Posterior vena cava (tissue), 2 donors: ENCODE results near the gene PDGFA. TPM values are rescaled to one million over a fixed set of nuclear protein-coding genes. Genes with fewer than 3 reads are reported as not detected.

Experiments
- DNase-seq: peaks from one replicate; pipeline ENCODE4 v3.0.0-alpha.2; 2020; ENCODE audit warnings: low spot score
- intact Hi-C, 2 donors: fragments of 100-400 bp; cut with DNase I; formaldehyde crosslinking; loops; one replicate each; pipeline versions ENCODE4 v1.14.1 to v1.14.2; 2022 to 2023
- total RNA-seq, 2 donors: library from RNA; stranded (reverse); fragmentation: NEBNext Ultra II Directional; extraction: Animal tissue kit (Norgen Biotek cat#: 25700); gene quantifications; one replicate each; pipeline ENCODE4 v1.2.1, GENCODE V29; 2021
- donor health status: DM: yes; HTN: yes; CAD: no.
- donor health status: DM: yes; HTN: yes; CAD: no.

The PDGFA gene
- total RNA-seq, 2 donors from 2014 or later, result 54.1 to 63.1 TPM

- DNase-seq, result peak; percentile 38
- intact Hi-C loops, result no loop called here
Observed at GRCh38 chr7:484356-485101, 35.1 kb downstream of the PDGFA start.

- DNase-seq, result peak; percentile 40
- intact Hi-C loops, result no loop called here
Observed at GRCh38 chr7:483656-484355, 35.8 kb downstream of the PDGFA start.

GRCh38 chr7:482521-483083, 37.0 kb downstream of the PDGFA start:
- intact Hi-C loops, result no loop called here
- no peak for DNase-seq

DNA sequence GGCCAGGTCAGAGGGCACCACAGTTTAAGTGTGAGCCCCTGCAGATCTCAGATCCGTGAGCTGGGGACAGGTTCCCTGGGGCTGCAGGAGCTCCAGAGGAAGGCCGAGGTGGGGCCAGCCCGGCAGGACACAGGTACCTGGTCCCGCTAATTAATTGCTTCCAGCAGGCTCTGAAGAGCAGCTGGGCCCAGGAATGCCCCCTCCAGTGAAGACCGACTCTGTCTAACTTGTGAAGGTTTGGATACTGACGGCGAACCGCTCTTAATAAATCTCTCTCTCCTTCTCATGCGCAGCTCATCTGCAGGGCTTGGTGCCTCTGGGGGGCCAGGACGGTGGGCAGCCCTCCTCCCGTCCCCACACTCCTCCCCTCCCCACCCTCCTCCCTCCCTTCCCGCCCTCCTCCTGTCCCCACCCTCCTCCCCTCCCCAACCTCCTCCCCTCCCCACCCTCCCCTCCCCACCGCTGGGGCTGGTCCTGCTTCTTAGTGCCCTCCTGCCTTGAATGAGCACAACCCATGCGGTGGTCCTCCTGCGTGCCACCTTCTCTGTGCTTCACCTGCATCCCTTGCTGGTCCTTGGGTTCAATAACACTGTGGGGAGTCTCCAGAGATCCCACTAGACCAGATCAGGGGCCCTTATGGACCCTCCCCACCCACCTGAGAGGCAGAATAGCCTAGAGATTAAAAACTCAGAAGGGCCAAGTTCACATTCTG, 38.3 kb downstream of the PDGFA start:
- DNase-seq, result peak; percentile 50
- intact Hi-C loops, result no loop called here

DNA sequence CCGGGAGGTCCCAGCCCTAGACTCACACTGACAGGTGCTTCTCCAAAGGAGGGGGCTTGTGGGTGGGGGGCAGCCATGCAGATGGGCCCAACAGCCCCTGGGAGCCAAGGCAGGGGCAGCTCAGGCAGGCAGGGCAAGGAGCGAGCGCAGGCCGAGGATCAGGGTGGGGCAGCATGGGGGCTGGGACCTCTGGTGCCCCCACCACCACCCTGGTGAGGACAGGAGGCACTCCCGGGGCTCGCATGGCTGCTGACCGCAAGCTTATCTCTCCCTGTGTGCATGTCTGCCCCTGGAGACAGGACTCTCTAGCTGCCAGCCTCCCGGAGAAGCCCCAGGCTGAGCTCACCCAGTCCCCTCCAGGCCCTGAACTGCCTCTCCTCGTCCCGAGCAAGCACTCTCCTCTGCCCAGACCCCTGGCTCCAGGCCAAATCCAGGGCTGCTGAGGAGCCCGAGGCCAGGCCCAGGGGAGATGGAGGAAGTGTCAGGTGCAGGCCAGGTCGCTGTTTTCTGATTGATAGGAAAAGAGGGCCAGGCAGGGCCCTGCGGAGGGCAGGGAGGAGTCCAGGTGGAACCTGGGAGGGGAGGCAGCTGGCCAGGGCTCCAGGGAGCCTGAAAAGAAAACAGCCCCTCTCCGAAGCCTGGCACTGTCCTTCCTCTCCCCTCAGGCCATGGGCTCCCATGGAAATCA, 39.0 kb downstream of the PDGFA start:
- peak; percentile 77 for DNase-seq

DNA sequence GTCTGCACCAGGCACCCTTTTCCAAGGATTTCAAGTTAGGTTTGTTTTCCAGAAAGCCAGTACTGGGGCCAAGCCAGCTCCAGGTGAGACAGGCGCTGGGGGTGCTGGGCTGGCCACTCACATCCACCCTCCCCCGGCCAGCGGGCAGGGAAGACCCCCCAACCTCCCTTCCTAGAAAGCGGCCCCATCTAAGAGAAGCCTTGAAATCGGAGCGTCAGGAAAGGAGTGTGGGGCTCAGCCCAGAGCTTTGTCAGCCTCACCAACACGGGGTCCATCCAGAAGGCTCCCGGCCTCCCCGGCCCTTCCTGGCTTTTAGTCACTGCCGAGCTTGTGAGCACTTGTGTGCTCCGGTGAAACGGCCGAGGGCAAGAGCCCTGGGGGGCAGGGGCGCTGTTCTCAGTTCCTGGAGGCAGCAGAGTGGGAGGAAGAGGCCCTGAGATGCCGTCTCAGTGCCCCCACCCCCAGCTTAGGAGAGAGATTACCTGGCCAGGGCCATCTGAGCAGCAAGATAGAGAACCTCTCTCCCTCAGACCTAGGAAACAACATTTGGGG, 39.6 kb downstream of the PDGFA start:
- intact Hi-C loops, result loop anchor here in 1 of 2 donors (10.0 kb wide), 1 partner anchor 1405 kb away; no protein-coding TSS in a partner anchor
- peak; percentile 71 for DNase-seq

More for the DNA sequence above, 39.0 kb downstream of the PDGFA start:
- intact Hi-C loops, result no loop called here

DNA sequence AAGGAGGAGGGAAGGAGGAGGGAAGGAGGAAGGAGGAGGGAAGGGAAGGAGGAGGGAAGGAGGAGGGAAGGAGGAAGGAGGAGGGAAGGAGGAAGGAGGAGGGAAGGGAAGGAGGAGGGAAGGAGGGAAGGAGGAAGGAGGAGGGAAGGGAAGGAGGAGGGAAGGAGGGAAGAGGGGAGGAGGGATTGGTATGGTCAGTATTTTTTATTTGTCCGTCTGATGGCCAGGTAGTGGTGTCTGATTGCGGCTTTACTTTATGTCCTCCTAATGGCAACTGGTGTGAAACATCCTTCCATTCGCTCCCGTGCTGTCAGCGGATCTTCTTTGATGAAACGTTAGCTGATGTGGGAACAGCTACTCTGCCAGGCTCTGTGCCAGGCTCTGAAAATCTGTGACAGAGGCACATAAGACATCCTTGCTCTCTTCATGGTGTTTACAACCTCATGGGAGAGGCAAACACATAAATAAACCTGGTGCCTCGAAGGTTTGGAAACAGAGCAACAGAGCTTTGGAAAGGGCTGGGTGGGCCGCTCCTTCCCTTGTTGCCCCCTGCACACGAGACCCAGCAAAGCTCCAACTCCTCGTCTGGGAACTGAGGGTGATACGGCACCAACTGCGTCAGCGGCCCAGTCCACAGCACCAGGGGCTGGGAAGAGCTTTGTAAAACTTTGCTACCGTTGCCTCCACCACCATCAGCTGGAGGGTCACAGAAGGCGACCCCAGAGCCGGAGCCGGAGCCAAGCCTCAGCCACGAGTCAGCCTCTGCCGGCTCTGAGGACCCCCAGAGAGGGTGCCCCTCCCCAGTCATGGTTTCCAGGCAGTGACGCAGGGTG, 40.3 kb downstream of the PDGFA start:
- intact Hi-C loops, result loop anchor here in 1 of 2 donors (10.0 kb wide), 1 partner anchor 1405 kb away; no protein-coding TSS in a partner anchor
- peak; percentile 62 for DNase-seq

GRCh38 chr7:477626-478220, 41.9 kb downstream of the PDGFA start:
- DNase-seq, result peak; percentile 55
- intact Hi-C loops, result loop anchor here in 1 of 2 donors (10.0 kb wide), 1 partner anchor 1407 kb away; no protein-coding TSS in a partner anchor

DNA sequence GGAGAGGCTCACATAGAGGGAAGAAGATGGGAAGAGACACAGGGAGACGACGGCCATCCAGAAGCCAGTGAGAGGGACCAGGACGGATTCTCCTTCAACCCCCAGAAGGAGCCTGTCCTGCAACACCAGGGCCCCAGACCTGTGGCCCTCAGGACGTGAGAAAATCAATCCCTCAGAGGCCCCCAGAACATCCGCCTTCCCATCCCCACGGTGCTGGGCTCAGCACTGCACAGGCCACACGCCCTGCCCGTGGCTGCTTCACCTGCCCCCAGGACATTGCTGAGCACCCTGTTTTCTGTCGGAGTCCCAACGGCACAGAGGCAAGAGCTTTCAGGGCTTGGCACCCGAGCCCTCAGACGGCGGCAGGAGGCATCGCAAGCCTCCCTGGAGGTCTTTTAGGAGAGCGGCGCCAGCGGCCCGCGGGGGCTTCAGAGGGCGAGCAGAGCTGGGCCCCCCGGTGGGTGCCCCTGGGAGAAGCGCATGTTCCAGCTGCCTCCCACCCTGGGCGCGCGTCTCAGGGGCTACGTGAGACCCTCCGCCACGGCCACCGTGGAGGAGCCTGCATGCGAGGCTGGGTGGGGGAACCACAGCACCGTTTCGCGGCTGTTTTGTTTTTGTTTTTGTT, 42.8 kb downstream of the PDGFA start:
- peak; percentile 74 for DNase-seq

GRCh38 chr7:475951-476441, 43.6 kb downstream of the PDGFA start:
- DNase-seq, result peak; percentile 50
- intact Hi-C loops, result loop anchor here in 1 of 2 donors (10.0 kb wide), 1 partner anchor 1409 kb away; no protein-coding TSS in a partner anchor

More for the DNA sequence above, 42.8 kb downstream of the PDGFA start:
- intact Hi-C loops, result loop anchor here in 1 of 2 donors (10.0 kb wide), 1 partner anchor 1408 kb away; no protein-coding TSS in a partner anchor

DNA sequence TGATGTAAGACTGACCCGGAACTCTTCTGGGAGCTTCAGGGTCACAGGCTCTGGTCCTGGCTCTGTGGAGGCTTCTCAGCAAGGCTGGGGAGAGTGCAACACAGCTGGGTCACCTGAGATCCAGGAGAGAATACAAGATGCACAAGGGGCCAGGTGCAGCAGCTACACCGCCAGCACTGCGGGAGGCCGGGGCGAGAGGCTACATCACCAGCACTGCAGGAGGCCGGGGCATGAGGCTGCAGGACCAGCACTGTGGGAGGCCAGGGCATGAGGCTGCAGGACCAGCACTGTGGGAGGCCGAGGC, 44.3 kb downstream of the PDGFA start:
- intact Hi-C loops, result loop anchor here in 1 of 2 donors (10.0 kb wide), 1 partner anchor 1409 kb away; no protein-coding TSS in a partner anchor
- no peak for DNase-seq

DNA sequence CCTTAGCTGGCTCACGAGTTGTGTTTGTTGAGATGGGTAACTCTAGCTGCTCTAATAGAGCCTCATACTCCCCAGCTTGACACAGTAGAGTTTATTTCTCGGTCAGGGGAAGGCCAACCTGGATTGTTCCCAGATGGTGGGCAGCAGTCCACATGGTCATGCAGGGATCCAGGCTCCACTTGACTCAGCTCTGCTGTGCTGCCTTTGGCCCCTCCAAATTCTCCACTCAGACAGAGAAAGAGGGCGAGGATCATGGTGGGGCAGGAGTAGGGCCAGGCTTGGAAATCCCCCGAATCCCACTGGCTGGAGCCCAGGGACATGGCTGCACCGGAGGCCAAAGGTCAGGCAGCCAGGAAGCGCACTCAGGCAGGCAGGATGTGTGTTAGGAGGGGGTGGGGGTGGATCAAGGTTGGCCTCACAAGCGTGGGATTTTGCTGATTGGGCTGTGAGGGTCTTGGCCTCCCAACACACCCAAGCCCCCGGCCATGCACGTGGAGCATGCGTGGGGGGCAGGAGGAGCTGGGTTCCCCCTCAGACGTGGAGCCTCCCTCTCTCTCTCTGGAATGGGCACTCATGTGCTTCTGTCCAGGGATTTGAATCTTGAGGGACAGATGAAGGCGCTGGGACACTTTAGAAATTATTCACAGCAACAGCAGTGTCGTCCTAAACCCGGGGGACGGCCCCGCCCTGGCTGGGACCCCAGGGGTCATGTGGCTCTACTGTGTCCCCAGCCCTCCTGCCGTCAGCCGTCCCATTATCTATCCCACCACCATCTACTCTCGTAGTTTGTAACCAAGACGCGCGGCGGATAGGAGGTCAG, 44.8 kb downstream of the PDGFA start:
- intact Hi-C loops, result loop anchor here in 1 of 2 donors (10.0 kb wide), 1 partner anchor 1410 kb away; no protein-coding TSS in a partner anchor
- peak; percentile 74 for DNase-seq

GRCh38 chr7:473870-474604, 45.6 kb downstream of the PDGFA start:
- peak; percentile 44 for DNase-seq
- intact Hi-C loops, result loop anchor here in 1 of 2 donors (10.0 kb wide), 1 partner anchor 1411 kb away; no protein-coding TSS in a partner anchor

DNA sequence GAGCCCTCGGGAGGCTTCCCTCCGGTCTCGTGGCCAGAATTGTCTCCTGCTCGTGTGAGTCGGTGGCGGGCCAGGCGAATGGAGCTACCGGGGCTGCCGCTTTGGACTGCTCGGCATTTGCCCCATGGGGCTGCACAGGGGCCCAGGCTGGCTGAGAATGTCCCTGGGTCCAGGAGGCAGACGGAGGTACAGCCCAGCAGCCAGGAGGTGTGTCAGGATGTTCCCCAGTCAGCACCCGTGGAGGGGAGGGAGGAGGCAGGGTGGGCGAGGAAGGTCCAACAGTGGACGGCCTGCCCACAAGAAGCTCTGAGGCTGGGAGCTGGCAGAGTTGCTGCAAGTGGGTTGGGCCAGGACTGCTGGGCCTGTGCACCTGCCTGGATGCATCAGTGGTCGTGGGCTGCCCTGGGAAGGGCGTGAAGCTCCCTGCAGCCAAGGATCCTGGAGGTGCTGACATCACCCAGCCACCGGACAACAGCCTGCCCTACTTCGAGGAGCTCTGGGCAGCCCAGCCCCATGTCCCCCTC, 46.4 kb downstream of the PDGFA start:
- peak; percentile 72 for DNase-seq
- intact Hi-C loops, result loop anchor here in 1 of 2 donors (10.0 kb wide), 1 partner anchor 1412 kb away; no protein-coding TSS in a partner anchor

GRCh38 chr7:472640-472957, 47.0 kb downstream of the PDGFA start:
- intact Hi-C loops, result loop anchor here in 1 of 2 donors (10.0 kb wide), 1 partner anchor 1412 kb away; no protein-coding TSS in a partner anchor
- peak; percentile 10 for DNase-seq
